ENCODE results near the gene FBXO2. TPM values are rescaled to one million over a fixed set of nuclear protein-coding genes. Genes with fewer than 3 reads are reported as not detected.

FBXO2 gene, protein sequence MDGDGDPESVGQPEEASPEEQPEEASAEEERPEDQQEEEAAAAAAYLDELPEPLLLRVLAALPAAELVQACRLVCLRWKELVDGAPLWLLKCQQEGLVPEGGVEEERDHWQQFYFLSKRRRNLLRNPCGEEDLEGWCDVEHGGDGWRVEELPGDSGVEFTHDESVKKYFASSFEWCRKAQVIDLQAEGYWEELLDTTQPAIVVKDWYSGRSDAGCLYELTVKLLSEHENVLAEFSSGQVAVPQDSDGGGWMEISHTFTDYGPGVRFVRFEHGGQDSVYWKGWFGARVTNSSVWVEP
- polyA plus RNA-seq (2013, experiment 1 of 2; ENCODE audit: insufficient read length) = 2.3 TPM
- polyA plus RNA-seq (2013, experiment 2 of 2; ENCODE audit: insufficient read length) = 1.9 TPM

DNA sequence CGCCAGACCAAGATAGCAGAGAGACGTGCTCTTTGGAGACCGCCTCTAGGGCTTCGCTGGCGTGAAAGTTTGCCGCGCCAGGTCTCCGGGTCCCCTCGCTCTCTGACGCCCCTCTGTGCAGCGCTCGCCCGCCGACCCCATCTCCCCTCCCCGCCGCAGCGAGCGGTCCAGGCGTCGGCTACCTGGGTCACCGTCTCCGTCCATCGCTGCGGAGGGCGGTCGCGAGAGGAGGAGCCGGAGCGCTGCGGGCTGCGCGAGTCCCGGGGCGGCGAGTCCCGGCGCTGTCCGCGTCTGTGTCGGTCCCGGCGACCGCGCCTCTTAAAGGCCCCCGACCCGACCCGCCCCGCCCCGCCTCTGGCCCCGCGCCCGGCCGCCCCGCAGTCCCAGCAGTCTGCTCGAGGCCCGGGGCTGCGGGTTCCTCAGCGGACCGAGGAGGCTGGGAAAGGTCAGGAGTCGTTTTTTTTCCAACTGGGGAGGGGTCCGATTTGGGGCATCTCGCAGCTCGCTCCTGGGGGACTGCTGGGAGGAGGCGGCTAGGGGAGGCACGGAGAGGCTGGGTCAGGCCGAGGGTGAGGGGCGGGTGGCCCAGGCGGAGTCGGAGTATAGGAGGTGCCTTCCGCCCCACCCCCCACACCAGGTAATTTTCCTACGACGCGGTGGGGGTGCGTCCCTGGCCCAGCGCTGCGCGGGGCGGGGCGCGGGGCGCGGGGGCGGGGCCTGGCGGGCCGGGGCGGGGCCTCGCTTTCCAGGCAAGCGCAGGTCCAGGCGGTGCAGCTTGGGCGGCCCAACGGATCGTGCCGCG lies at the start of gene FBXO2, which contains the start of gene FBXO44:
Gene FBXO2, minus strand, starts transcription at position 293 of the 802 bp plus-strand sequence. Its CDS starts 89 bp downstream, at position 204.
Gene FBXO44, plus strand, starts transcription at position 741 of the 802 bp plus-strand sequence. CDS start 959 bp downstream, outside the sequence.
- DNase-seq = peak; percentile 11

GRCh38 chr1:11703357-11704193 lies 49.3 kb upstream of the FBXO2 start:
- no peak for DNase-seq

- DNase-seq = no peak
Measured at GRCh38 chr1:11701981-11702803, 48.0 kb upstream of the FBXO2 start.

DNA sequence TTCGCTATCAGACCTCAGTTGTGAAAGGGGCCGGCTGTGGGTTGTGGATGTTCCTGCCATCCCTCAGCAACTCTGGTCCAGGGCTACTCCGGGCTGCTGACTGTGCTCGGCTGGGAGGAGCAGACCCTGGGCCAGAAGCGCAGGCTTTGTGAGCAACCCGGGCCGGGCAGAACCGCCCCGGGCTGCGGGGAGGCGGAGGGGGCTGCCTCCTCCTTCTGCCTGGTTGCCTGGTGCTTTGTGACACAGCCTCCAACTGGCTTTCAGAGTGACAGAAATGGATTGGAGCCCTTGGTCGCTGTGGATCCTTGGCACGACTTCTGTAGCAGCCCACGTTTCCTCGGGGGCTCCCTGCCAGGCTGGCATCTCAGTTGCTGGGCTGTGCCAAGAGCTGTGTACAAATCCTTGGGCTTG lies 47.3 kb upstream of the FBXO2 start:
- DNase-seq = no peak

- no peak for DNase-seq
Measured at GRCh38 chr1:11700601-11701467, 46.6 kb upstream of the FBXO2 start.

DNA sequence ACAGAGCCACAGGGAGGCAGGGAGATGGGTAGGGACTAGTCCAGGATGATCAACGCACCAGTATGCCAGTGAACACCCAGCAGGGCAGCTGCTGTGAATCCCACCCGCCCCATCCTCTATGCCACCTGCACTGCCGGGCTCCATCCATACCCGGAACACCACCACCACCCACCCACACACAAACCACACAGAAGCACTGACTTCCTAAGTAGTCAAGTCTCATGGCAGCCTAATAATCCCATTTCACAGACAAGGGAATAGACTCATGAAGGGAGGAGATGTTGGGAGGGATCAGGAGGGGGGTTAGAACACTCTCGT lies 43.6 kb upstream of the FBXO2 start:
- no peak for DNase-seq

DNA sequence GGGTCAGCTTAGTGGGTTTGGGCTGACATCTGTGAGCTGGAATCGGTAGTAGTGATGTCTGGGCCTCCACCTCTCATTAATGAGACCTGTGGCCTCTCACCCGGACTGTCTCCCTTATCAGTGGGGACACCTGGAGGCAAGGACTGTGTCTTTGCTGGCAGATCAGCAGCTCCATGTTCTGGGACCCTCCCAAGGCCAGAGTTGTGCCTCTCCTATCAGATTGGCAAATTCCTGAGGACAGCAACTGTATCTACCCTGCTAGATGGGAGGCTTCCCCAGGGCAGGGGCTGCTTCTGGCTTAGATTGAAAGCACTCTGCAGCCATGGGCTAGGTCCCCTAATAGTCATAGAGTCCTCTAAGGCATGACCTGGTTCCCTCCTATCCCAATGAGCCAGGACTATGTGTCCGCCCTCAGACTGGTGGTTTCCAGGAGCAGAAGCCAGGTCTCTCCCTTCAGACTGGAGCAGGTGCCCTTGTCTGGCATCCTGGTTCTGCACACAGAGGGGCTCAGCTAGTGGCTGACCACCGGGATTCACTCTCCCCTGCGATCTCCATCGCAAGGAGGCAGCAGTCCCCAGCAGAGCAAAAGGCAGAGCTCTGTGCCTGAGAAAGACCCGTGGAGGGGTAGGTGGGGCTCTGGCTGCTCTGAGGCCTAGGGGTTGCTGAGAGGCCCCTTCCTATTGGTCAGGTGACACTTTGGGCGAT lies 43.1 kb upstream of the FBXO2 start:
- no peak for DNase-seq

DNA sequence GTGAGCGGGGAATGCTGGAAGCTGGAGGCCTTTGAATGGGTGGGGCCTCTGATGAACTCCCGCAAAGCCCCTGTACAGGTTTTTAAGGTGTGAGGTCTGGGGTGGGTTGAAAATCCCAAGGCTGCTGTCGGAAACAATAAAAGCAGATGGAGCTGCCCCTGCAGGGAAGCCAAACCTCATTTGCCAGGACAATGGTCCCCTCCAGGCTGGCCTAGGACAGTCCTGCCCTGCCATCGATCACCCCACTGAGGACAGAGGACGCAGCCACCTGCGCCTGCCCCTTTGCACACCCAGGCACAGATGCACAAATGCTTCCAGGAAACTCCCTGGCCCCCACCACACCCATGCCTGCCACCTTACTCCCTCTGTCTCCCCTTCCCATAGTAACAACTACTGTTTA lies 41.6 kb upstream of the FBXO2 start:
- DNase-seq = no peak

DNA sequence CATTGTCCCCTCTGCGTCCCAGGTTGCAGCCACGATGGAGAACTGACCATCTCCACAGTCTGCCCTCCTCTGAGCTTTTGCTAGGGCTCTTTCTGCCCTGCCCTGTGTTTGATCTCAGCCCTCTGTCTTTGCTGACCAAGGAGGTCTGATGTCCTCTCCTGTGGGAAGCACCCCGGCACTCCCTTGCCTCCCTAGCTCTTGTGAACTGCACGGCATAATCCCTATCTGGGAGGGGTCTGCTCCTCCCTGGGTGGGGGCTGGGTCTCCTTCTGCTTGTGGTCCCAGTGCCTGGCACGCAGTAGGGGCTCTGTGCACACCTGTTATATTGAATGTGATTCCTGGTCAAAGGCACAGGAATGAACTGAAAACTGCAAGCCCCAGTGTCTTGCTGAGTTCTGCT lies 39.7 kb upstream of the FBXO2 start:
- no peak for DNase-seq

GRCh38 chr1:11693024-11693590 lies 38.9 kb upstream of the FBXO2 start:
- peak; percentile 77 for DNase-seq

DNA sequence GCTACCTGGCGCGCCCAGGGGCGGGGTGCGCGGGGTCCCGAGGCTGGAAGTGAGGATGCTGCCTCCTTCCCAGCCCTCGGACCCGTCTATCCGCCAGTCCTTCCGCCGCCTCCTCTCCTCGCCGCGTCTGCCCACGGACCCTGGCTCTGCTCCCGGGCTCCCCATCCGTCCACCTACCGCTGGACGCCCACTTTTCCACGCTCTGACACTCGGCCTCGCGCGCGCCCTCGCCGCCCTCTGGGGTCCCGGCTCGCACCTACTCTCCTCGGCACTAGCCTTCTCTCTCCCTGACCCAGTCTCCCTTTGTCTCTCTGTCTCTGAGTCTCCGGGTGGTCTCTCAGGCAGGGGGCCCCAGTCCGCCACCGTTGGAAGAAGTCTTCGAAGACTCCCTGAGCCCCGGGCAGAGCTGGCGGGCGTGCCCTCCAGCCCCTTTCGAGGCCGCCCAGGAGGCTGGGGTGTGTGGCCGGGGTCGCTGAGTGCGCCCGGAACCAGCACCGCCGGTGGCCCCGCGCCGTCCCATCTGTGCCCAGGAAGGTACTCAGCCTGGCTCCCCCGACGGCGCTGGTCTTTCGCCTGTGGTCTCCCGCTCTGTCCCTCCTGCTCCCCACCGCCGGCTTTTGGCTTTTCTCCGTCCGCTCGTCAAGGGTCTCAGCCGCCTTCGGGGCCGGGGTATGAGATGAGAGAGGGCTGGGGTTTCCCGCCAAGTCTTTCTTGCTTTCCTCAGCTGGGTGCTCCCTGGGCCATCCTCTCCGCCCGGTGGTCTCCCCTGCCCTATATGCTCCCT lies 37.9 kb upstream of the FBXO2 start:
- no peak for DNase-seq

DNA sequence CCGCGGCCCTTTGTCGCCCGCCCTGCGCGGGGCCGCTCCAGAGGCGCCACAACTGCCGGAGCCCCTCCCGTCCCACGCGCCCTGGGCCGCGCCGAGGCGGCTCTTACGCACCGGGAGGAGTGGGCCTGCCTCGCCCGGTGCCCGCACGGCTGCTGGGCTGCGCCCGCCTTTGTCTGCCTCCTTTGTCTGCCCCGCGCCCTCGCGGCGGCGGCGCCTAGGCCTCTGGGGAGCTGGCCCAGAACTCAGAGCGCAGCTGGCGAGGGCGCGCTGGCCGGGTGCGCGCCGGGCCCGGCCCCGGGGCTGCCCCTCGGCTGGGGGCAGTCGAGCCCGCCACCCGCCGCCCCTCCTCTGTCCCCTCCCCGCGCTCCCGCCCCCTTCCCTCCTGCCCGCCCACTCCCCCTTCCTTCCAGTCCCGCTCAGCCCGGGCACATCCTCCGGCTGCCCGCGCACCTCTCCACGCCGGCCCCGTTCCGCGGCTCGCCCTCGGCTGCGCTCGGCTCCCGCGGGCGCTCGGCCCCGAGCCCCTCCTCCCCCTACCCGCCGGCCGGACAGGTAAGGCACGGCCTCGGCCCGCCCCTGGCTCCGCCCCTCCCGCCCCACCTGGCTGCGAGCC lies 37.2 kb upstream of the FBXO2 start, which contains the start of gene DRAXIN:
Gene DRAXIN, plus strand, starts transcription at position 409 of the 613 bp plus-strand sequence. CDS start 14,549 bp downstream, outside the sequence.
- DNase-seq = no peak

DNA sequence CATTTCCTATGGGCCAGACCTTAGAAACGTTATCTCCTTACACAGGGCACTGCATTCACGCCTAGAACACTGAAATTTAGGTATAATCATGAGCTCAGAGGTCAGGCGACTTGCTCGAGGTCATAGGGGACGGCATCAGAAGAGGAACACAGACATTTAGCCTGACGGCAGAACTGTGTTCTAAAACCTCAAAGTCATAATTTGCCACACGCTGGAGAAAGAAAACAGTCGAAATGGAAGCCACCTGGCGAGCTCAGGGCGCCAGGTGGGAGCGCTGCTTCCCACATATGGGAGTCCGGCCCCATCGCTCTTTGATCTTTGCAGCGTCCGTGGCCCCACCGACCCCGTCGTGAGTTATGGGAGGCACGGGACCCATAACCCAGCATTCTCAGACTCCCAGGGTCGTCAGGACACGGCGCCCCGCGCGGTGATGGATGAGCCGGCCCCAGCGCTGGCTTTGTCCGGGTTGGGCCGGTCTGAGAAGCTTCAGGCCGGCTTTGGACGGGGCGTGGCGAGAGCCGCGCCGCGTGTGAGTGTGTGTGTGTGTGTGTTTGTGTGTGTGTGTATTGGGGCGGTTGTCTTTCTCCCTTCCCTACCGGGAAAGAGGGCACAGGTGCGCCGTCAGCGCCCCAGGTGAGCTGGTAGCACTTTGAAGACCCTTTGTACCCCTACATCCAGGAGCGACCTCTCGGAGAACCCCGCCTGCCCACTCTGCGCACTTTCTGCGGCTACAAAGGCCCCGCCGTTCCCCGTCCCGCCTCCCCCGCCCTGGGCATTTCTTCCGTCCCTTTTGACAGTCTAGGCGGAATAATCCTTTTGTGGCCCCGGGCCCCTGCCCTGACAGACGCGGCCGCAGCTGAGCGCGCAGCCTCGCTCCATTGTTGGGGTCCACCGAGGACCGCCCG lies 36.4 kb upstream of the FBXO2 start:
- DNase-seq = no peak

DNA sequence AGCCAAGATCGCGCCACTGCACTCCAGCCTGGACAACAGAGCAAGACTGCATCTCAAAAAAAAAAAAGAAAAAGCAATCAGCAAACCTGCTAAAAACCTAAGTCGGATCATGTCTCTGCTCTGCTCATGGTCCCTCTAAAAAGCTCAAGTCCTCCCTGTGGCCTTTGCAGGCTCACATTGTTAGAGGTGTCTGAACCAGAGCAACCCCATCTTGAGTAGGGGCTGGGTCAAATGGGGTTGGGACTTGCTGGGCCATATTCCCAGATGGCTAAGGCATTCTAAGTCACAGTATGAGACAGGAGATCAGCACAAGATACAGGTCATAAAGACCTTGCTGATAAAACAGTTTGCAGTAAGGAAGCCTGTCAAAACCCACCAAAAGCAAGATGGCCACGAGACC lies 34.3 kb upstream of the FBXO2 start:
- no peak for DNase-seq

DNA sequence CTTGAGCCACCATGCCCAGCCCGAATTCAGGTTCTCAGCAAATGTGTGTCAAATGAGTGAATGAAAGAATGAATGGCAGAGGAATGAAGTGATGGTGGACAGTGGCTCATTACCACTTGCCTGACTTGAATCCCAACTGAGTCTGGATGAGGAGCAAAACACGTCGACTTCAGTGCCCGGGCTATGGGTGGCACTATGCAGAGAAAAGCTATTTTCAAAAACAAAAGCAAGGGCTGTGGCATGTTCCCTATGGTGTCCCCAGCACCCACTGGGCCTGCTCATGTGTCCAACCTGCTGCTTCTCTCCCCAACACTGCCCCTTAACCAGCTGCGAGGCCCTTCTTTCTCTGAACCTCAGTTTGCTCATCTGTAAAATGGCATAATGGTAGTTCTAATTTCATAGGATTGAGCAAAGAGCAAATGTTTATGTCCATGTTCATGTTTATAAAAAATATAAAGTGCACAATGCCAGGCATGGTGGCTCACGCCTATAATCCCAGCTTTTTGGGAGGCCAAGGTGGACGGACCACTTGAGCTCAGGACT lies 31.1 kb upstream of the FBXO2 start:
- DNase-seq = no peak

- DNase-seq = no peak
Measured at GRCh38 chr1:11684070-11684469, 29.8 kb upstream of the FBXO2 start.

GRCh38 chr1:11682799-11683198 lies 28.6 kb upstream of the FBXO2 start:
- DNase-seq = no peak

All from fibroblast of skin of scalp (primary cell).